ENCODE data around the gene LPXN.

LPXN gene

GRCh38 chr11:58575377-58576020 lies at the start of gene LPXN:
Gene LPXN (minus strand): TSS chr11:58575856. CDS start chr11:58575772, 84 bp downstream.
- no peak for DNase-seq (ENCODE audit: low spot score)
- no peak for FAIRE-seq

GRCh38 chr11:58625086-58625485 lies 49.4 kb upstream of the LPXN start:
- FAIRE-seq = no peak
- DNase-seq (ENCODE audit: low spot score) = no peak

GRCh38 chr11:58622344-58622743 lies 46.7 kb upstream of the LPXN start, which contains the start of gene CNTF:
Gene CNTF (plus strand): TSS chr11:58622665. CDS start chr11:58622753, 88 bp downstream.
- FAIRE-seq (no peak), DNase-seq (ENCODE audit: low spot score) (no peak)

- DNase-seq (ENCODE audit: low spot score) (no peak), FAIRE-seq (no peak)
Observed at GRCh38 chr11:58621586-58622262, 46.1 kb upstream of the LPXN start.

- DNase-seq (ENCODE audit: low spot score) (no peak), FAIRE-seq (no peak)
Observed at GRCh38 chr11:58617976-58618557, 42.4 kb upstream of the LPXN start.

GRCh38 chr11:58616594-58616993 lies 40.9 kb upstream of the LPXN start:
- DNase-seq (ENCODE audit: low spot score) (no peak), FAIRE-seq (no peak)

GRCh38 chr11:58615559-58615958 lies 39.9 kb upstream of the LPXN start:
- FAIRE-seq = no peak
- no peak for DNase-seq (ENCODE audit: low spot score)

- DNase-seq (ENCODE audit: low spot score) (no peak), FAIRE-seq (no peak)
Observed at GRCh38 chr11:58613228-58613627, 37.6 kb upstream of the LPXN start.

GRCh38 chr11:58609723-58610122 lies 34.1 kb upstream of the LPXN start:
- no peak for FAIRE-seq

GRCh38 chr11:58608331-58608730 lies 32.7 kb upstream of the LPXN start:
- FAIRE-seq (no peak), DNase-seq (ENCODE audit: low spot score) (no peak)

More at GRCh38 chr11:58609723-58610122, 34.1 kb upstream of the LPXN start:
- DNase-seq (ENCODE audit: low spot score) = no peak

- DNase-seq (ENCODE audit: low spot score) (no peak), FAIRE-seq (no peak)
Observed at GRCh38 chr11:58606930-58607714, 31.5 kb upstream of the LPXN start.

- FAIRE-seq (no peak), DNase-seq (ENCODE audit: low spot score) (no peak)
Observed at GRCh38 chr11:58600510-58600909, 24.9 kb upstream of the LPXN start.

GRCh38 chr11:58597486-58598144 lies 22.0 kb upstream of the LPXN start:
- no peak for FAIRE-seq
- DNase-seq (ENCODE audit: low spot score) = no peak

- no peak for FAIRE-seq
Observed at GRCh38 chr11:58596621-58597020, 21.0 kb upstream of the LPXN start.

GRCh38 chr11:58594826-58595225 lies 19.2 kb upstream of the LPXN start:
- DNase-seq (ENCODE audit: low spot score) (no peak), FAIRE-seq (no peak)

More at GRCh38 chr11:58596621-58597020, 21.0 kb upstream of the LPXN start:
- DNase-seq (ENCODE audit: low spot score) = no peak

GRCh38 chr11:58592760-58593472 lies 17.3 kb upstream of the LPXN start:
- FAIRE-seq = no peak
- DNase-seq (ENCODE audit: low spot score) = no peak

GRCh38 chr11:58591659-58592058 lies 16.0 kb upstream of the LPXN start:
- FAIRE-seq = no peak
- no peak for DNase-seq (ENCODE audit: low spot score)

GRCh38 chr11:58586998-58587397 lies 11.3 kb upstream of the LPXN start:
- no peak for DNase-seq (ENCODE audit: low spot score)
- no peak for FAIRE-seq

- DNase-seq (ENCODE audit: low spot score) = no peak
- FAIRE-seq = no peak
Observed at GRCh38 chr11:58582437-58582836, 6.8 kb upstream of the LPXN start.

- DNase-seq (ENCODE audit: low spot score) (no peak), FAIRE-seq (no peak)
Observed at GRCh38 chr11:58580311-58580710, 4.7 kb upstream of the LPXN start.
